ENCODE results near the gene KDM5B. TPM values are rescaled to one million over a fixed set of nuclear protein-coding genes. Genes with fewer than 3 reads are reported as not detected.
"Not testable (repeated sequence)": the region's sequence is repeated elsewhere in the genome, so short reads cannot be mapped to it uniquely, and the experiment has no call there.

KDM5B gene
- total RNA-seq, 4 donors from 2014 or later, result 40.8 to 69.7 (median 45.7) TPM

GRCh38 chr1:202742496-202742895 is 65.7 kb downstream of the KDM5B start:
- DNase-seq (ENCODE audit: low spot score) (no peak), ATAC-seq (ENCODE audit: low FRiP score) (no peak)
- no peak for TF ChIP-seq CTCF (IDR thresholded peaks at IDR 0.05)

DNA sequence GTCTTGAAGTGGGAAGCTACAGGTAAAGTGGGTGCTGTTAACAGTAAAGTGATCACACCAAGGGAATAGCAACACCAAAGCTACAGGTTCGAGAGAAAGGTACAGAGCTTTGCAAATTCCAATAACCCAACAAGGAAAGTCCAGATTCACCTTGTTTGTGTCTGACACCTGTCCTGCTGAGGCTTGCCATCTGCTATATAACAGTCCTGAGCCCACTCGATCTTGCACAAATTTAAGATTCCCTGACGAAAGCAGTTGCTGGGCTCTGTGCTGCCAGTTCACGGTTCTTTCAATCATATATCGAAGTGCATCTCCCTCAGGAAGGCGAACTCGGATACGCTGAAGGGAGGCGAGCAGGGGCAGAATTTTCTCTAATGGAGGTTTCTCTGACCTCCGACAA is 75.0 kb downstream of the KDM5B start:
- DNase-seq (ENCODE audit: low spot score) (no peak), ATAC-seq (ENCODE audit: low FRiP score) (no peak)
- TF ChIP-seq CTCF (IDR thresholded peaks at IDR 0.05), result no peak

DNA sequence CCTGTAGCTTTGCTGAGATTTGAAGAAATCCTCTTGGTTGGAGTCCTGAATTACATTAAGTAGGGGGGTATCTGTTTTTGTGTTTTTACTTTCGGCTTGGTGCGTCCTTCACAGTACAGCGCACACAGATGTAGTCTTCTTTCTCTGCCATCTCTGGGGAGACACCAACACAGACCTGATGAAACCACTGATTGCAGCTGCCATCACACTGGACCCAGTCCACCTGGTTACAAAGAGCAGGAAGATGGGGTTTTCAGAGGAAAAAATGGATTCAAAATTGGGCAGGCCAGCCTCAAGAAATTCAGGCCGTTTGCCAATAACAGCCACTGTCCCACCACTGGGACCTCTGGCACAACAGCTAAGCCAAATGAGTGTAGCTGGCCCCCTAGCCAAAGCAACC is 79.3 kb downstream of the KDM5B start:
- no peak for TF ChIP-seq CTCF (IDR thresholded peaks at IDR 0.05)
- no peak for ATAC-seq (ENCODE audit: low FRiP score)
- DNase-seq (ENCODE audit: low spot score), result no peak

DNA sequence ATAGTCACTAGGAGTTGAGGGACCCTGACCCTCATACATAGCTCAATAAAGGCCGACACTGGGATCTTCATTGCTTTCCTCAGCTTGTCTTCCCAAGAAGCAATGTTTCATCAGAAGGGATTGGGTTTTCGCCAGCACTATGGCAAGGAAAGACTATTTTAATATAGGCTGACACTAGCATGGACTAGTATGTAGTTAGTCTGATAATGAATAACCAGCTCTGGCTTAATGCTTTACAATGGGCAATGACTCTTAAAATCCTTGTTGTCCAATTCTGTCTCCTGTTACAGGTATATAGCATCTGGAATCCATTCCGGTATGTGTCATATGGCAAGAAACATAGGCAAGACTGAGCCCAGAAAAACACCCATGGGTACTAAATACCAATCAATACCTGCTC is 82.7 kb downstream of the KDM5B start:
- no peak for TF ChIP-seq CTCF (IDR thresholded peaks at IDR 0.05)
- no peak for DNase-seq (ENCODE audit: low spot score)
- ATAC-seq (ENCODE audit: low FRiP score), result no peak

GRCh38 chr1:202723708-202724107 is 84.5 kb downstream of the KDM5B start:
- no peak for ATAC-seq (ENCODE audit: low FRiP score)
- no peak for TF ChIP-seq CTCF (IDR thresholded peaks at IDR 0.05)
- no peak for DNase-seq (ENCODE audit: low spot score)

DNA sequence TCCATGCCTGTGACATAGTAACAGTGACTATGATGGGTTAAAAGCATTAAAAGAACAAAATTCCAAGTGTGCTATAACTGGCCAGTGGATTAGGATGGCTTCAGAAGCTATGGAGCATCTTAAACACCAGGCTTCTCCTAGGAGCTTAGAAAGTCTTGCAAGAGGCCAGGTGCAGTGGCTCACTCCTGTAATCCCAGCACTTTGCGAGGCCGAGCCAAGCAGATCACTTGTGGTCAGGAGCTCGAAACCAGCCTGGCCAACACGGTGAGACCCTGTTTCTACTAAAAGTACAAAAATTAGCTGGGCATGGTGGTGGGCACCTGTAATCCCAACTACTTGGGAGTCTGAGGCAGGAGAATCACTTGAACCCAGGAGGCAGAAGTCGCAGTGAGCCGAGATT is 85.2 kb downstream of the KDM5B start:
- not testable (repeated sequence) for ATAC-seq (ENCODE audit: low FRiP score)

DNA sequence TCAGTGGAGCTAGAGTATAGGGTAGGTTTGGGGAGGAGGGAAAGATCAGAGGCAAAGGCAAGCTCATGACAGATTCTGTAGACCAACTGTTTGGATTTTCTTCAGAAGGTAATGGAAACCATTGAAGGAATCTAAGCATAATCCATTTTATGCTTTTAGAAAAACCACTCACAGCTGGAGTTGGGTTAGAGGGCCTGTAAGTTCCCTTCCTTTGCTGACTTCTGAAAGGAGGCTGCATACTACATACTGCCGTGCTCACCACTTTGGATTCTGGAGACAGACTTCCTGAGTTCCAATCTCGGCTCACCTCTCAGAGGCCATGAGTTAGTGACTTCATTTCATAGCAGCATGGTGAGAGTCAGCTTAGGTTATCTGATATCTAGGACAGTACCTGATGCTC is 91.6 kb downstream of the KDM5B start:
- no peak for TF ChIP-seq CTCF (IDR thresholded peaks at IDR 0.05)
- ATAC-seq (ENCODE audit: low FRiP score), result no peak
- no peak for DNase-seq (ENCODE audit: low spot score)

More for the DNA sequence above, 85.2 kb downstream of the KDM5B start:
- DNase-seq (ENCODE audit: low spot score), result not testable (repeated sequence)

- DNase-seq (ENCODE audit: low spot score); ATAC-seq (ENCODE audit: low FRiP score): not testable (repeated sequence)
Observed at GRCh38 chr1:202714202-202714601, 94.0 kb downstream of the KDM5B start.
